ENCODE measurements around the gene SCGB1D1. TPM values are rescaled to one million over a fixed set of nuclear protein-coding genes. Genes with fewer than 3 reads are reported as not detected.

The SCGB1D1 gene
- total and polyA plus RNA-seq, 7 donors, result not detected

- WGBS, 3 donors, result 69 to 76% (median 73%) methylated on average over 2 of the region's 2 CpGs
- no peak for ATAC-seq
- DNase-seq, result no peak
Observed at GRCh38 chr11:62236187-62236586, 46.2 kb downstream of the SCGB1D1 start.

GRCh38 chr11:62237499-62237898, 47.5 kb downstream of the SCGB1D1 start:
- no peak for DNase-seq
- H3K27me3 ChIP-seq (ENCODE audit: insufficient read depth in 3 of 3, low read length in 2 of 3), result peaks cover 0 to 12% (median 2%) of the 10 kb centered on the region in 3 donors
- no peaks in the 10 kb centered on the region for H3K4me1 ChIP-seq
- intact Hi-C loops (cut with DNase I), result loop anchor here in 1 of 2 donors (5.0 kb wide), 1 partner anchor 70 kb away; no protein-coding TSS in a partner anchor
- no peaks in the 10 kb centered on the region for H3K9me3 ChIP-seq
- no peak overlapping the region for H3K4me3 ChIP-seq
- no peak for ATAC-seq
- no peak overlapping the region for H3K27ac ChIP-seq
- TF ChIP-seq CTCF (IDR thresholded peaks at IDR 0.05), result no peak
- 67 to 71% (median 68%) methylated on average over 4 of the region's 4 CpGs for WGBS, 3 donors
- no peaks in the 10 kb centered on the region for H3K36me3 ChIP-seq (ENCODE audit: insufficient read depth in 1 of 2, low read depth in 1 of 2)

More at GRCh38 chr11:62236187-62236586, 46.2 kb downstream of the SCGB1D1 start:
- H3K4me3 ChIP-seq, result no peak overlapping the region
- no peaks in the 10 kb centered on the region for H3K9me3 ChIP-seq
- peaks cover 0 to 12% (median 2%) of the 10 kb centered on the region in 3 donors for H3K27me3 ChIP-seq (ENCODE audit: insufficient read depth in 3 of 3, low read length in 2 of 3)
- H3K36me3 ChIP-seq (ENCODE audit: insufficient read depth in 1 of 2, low read depth in 1 of 2), result no peaks in the 10 kb centered on the region
- H3K4me1 ChIP-seq, result no peaks in the 10 kb centered on the region
- intact Hi-C loops (cut with DNase I), result loop anchor here in 1 of 2 donors (5.0 kb wide), 1 partner anchor 71 kb away; no protein-coding TSS in a partner anchor
- no peak for TF ChIP-seq CTCF (IDR thresholded peaks at IDR 0.05)
- H3K27ac ChIP-seq, result no peak overlapping the region

GRCh38 chr11:62238151-62238550, 48.1 kb downstream of the SCGB1D1 start:
- H3K27ac ChIP-seq, result no peak overlapping the region
- intact Hi-C loops (cut with DNase I), result loop anchor here in 1 of 2 donors (5.0 kb wide), 1 partner anchor 69 kb away; no protein-coding TSS in a partner anchor
- no peak for ATAC-seq
- TF ChIP-seq CTCF (IDR thresholded peaks at IDR 0.05), result no peak
- no peak for DNase-seq
- H3K4me3 ChIP-seq, result no peak overlapping the region
- 52 to 66% (median 57%) methylated on average over 4 of the region's 4 CpGs for WGBS, 3 donors
- H3K9me3 ChIP-seq, result no peaks in the 10 kb centered on the region
- H3K4me1 ChIP-seq, result no peaks in the 10 kb centered on the region
- peaks cover 0 to 12% (median 2%) of the 10 kb centered on the region in 3 donors for H3K27me3 ChIP-seq (ENCODE audit: insufficient read depth in 3 of 3, low read length in 2 of 3)
- H3K36me3 ChIP-seq (ENCODE audit: insufficient read depth in 1 of 2, low read depth in 1 of 2), result no peaks in the 10 kb centered on the region

GRCh38 chr11:62241095-62241494, 51.1 kb downstream of the SCGB1D1 start:
- no peak for TF ChIP-seq CTCF (IDR thresholded peaks at IDR 0.05)
- intact Hi-C loops (cut with DNase I), result no loop called here
- no peaks in the 10 kb centered on the region for H3K36me3 ChIP-seq (ENCODE audit: insufficient read depth in 1 of 2, low read depth in 1 of 2)
- no peak overlapping the region for H3K27ac ChIP-seq
- 79 to 89% (median 86%) methylated on average over 3 of the region's 3 CpGs for WGBS, 3 donors
- no peak for DNase-seq
- H3K9me3 ChIP-seq, result no peaks in the 10 kb centered on the region
- H3K27me3 ChIP-seq (ENCODE audit: insufficient read depth in 3 of 3, low read length in 2 of 3), result peaks cover 0 to 7% (median 0%) of the 10 kb centered on the region in 3 donors
- H3K4me1 ChIP-seq, result no peaks in the 10 kb centered on the region
- ATAC-seq, result no peak
- no peak overlapping the region for H3K4me3 ChIP-seq

GRCh38 chr11:62242021-62242420, 52.0 kb downstream of the SCGB1D1 start, which contains the start of gene SCGB1D2:
Gene SCGB1D2 (plus strand): TSS chr11:62242239. CDS start chr11:62242308, 69 bp downstream.
- peaks cover 0 to 4% (median 0%) of the 10 kb centered on the region in 3 donors for H3K27me3 ChIP-seq (ENCODE audit: insufficient read depth in 3 of 3, low read length in 2 of 3)
- ATAC-seq (peak; percentile 97 to 99 (median 98)), DNase-seq (peak; percentile 58 to 81)
- no peaks in the 10 kb centered on the region for H3K4me1 ChIP-seq
- H3K4me3 ChIP-seq, result no peak within 1 kb of the TSS
- no peak for TF ChIP-seq CTCF (IDR thresholded peaks at IDR 0.05)
- H3K36me3 ChIP-seq (ENCODE audit: insufficient read depth in 1 of 2, low read depth in 1 of 2), result no peaks in the 10 kb centered on the region
- peak within 1 kb of the TSS; percentile 71 for H3K27ac ChIP-seq
- H3K9me3 ChIP-seq, result no peaks in the 10 kb centered on the region
- intact Hi-C loops (cut with DNase I), result no loop called here
- 5 to 16% (median 11%) methylated on average over 3 of the region's 3 CpGs for WGBS, 3 donors

Data from psoas muscle (tissue), 8 donors.